Activated T-helper 1 cell treated with anti-CD3 and anti-CD28 coated beads, Interleukin-2, amount 50 U/mL, for 16 hours (primary cell): Measurements from ENCODE around the gene CA12.
"Not testable (repeated sequence)": the region's sequence is repeated elsewhere in the genome, so short reads cannot be mapped to it uniquely, and the experiment has no call there.

Experiments used
- DNase-seq, 2 donors: peaks; one replicate each; pipeline ENCODE4 v3.0.0-alpha.2; 2020; ENCODE audit warnings: low read depth in 1 of 2, low spot score in 1 of 2

The CA12 gene

DNA sequence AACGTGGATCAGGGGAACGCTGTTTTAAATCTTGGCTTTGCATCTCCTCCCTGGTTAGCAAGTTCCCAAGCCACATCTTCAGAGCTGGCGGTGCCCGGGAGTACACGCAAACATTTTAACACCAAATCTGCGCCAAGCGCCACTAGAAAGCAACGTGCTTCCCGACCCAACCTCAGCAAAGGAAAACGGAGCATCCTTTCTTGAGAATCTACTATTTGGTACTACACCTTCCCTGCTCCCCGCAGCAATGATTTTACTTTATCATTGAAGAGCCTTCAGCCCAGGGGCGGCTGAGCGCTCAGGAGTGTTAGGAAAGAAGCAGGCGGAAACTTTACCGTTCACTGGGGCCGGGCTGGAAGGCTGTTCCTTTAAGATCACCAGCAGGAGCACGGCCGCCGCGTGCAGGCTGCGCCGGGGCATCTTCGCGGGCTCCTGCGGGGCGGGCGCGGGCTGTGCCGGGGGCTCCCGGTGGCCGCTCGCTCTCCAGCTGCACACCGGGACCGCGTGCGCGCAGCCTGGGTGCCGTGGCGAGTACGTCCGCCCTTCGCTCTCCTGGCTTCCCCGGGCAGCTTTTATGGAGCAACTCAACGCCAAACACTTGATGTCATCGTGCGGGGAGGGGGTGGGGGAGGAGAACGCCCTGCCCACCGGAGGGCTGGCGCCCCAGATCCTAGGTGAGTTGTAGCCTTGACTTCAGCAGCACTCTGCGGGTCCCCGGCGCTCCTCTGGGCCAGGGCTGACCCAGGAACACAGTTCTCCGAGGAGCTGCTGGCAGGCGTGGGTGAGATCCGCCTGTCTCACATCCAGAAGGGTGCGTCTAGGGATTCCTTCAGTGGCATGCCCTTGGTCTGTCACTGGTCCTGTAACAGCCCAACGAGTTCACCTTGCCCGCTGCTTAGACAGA lies at the start of gene CA12:
TSS of gene CA12 (minus strand) at position 546 of the 904 bp plus-strand sequence. CDS start at position 420, 126 bp downstream.
- no peak for DNase-seq

DNA sequence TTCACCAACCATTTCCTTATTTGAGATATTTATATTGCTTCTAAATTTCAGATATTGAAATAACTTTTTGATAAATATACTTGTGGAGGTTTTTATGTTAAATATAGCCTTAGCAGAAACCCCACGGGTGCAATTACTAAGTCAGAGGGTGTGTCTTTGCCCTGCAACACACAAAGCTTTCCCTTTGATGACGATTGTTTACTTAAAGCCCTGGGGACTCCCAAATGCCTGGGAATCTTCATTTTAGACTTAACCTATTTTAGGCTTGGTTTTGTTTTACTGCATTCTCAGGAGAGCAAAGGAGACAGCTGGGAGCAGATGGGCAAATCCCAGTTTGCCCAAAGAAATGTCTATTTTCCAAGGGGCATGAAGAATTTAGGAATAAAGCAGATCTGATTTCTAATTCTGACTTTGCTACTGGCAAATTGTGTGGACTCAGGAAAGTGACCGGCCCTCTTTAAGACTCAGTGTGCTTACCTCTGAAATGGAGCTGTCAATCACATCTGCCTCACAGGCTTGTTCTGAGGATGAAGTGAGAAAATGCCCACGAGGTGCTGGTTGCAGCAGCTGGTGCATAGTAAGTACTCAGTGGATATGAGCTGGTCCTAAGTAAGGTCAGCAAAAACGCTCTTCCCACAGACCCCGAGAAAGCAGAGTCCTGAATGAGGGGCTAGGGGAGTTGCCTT lies 49.3 kb upstream of the CA12 start:
- no peak for DNase-seq

DNA sequence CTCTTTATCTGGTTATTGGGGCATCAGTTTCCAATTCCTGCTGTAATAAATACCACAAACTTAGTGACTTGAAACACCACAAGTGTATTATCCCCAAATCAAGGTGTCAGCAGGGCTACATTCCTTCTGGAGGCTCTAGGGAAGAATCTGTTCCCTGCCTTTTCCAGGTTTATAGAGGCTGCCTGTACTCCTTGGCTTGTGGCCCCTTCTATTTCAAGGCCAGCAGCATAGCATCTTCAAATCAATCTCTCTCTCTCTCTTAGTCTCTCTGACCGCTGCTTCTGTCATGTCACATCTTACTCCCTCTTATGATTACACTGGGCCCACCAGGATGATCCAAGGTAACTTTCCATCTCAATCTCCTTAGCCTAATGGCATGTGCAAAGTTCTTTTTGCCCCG lies 44.9 kb upstream of the CA12 start:
- no peak for DNase-seq

DNA sequence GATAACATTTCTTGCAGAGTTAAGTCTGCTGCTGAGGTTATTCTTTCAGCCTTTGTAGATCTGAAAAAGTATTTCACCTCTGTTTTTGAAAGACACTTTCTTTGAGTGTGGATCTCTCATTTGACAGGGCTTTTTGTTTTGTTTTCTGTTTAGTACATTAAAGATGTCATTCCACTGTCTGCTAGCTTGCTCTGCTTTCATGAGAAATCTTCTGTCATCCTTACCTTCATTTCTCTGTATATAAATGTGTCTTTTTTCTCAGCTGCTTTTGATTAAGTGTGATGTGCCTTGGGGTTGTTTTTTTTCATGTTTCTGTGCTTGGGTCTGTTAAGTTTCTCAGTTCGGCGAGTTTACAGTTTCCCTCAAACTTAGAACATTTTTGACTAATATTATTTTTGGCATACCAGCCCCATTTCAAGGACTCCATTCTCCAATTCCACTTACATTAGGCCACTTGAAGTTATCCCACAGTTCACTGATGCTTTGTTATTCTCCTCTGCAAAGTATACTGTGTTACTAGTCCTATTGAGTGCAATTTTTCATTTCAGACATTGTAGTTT lies 43.9 kb upstream of the CA12 start:
- no peak for DNase-seq

DNA sequence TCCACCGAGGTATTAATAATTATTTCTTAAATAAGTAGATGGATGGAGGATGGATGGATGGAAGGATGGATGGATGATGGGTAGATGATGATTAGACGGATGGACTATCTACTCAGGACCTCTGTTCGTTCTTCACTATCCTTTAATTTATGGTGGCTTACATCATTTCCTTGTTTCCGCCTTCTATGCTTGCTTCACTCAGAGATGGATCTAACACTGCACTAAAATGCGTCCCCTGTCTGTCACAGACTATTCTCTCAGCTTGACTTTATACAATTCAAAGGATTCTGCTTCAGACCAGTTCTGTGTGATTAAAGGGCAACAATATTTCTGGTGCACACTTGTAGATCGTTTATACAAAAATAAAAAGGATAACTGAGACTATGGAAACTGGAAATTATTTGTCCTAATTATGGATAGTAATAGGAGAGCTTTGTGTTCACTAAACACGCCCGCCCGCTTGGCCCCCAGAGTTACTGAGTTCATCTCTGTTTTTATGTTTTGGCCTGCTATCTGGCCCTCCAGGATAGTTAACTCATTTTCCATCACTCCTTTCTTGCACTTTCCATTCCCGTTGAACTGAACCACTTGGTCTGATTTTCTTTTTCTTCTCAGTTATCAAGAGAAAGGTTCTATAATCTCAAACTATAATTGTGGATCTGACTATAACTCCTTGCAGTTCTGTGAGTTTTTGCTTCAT lies 41.4 kb upstream of the CA12 start:
- DNase-seq, result no peak

DNA sequence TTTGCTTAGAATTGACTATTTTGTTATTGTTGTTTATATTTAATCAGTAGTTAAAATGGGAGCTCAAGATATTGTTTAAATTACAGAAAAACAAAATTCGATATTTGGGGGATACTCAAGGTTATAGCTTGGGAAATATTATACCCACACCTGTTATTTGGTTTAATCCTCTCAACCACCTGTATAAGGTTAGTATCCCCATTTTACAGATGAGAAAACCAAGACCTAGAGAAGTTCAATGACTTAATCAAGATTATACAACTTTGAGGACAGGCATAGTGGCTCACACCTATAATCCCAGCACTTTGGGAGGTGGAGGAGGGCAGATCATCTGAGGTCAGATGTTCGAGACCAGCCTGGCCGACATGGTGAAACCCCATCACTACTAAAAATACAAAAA lies 39.8 kb upstream of the CA12 start:
- DNase-seq, result no peak

DNA sequence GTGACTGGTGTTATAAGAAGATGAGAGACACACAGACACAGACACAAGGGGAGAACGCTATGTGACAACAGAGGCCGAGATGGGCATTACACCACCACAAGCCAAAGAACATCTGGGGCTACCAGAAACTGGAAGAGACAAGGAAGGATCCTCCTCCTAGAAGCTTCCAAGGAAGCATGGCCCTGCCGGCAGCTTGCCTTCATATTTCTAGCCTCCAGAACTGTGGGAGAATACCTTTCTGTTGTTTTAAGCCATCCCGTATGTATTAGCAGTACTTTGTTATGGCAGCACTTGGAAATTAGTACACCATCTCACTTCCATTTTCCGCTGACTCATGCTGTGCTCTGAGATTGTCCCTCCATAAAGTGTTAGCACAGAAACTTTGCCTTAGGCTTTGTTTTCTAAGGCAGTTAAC lies 38.7 kb upstream of the CA12 start:
- no peak for DNase-seq

DNA sequence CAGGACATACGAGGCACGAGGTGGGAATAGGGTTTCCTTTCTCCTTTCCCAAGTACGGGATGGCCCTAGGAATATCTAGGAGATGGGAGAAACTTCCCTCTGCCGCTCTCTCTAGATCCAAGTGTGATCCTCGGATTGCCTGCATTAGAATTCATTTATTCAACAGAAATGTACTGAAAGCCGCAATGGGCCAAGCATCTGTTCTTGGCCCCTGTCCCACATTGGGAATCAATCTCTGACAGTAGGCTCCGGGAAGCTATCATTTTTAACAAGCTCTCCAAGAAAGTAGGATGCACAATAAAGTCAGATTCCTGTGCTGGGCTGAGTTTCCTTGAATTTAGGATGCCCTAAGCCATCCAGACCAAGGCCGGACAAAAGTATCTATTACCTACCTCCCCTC lies 37.2 kb upstream of the CA12 start:
- no peak for DNase-seq

DNA sequence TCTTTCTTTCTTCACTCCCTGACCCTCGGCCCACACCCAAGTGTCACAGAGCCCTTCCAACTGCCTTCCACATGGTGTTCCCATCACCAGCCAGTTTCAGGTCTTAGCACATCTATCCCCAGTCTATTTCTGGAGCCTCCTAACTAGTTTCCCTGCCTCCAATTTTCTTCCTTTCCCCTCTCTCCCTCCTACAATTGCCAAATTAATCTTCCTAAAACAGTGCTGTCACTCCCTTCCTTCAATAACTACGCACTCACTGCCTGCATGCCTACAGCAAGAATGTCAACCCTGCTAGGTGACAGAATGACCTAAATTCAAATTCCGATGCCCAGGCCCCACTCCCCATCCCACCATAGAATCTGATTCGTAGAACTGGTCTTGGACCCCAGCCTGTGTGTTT lies 36.1 kb upstream of the CA12 start:
- DNase-seq, result no peak

DNA sequence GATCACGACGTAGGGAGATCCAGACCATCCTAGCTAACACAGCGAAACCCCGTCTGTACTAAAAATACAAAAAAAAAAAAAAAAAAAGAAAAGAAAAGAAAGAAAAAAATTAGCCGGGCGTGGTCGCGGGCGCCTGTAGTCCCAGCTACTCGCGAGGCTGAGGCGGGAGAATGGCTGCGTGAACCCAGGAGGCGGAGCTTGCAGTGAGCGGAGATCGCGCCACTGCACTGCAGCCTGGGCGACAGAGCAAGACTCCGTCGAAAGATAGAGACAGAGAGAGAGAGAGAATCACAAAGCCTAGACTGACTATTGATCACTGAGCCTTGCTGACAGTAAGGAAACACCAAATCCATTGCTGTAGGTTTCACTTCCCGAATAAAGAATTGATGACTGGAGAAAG lies 35.6 kb upstream of the CA12 start:
- DNase-seq, result not testable (repeated sequence)

DNA sequence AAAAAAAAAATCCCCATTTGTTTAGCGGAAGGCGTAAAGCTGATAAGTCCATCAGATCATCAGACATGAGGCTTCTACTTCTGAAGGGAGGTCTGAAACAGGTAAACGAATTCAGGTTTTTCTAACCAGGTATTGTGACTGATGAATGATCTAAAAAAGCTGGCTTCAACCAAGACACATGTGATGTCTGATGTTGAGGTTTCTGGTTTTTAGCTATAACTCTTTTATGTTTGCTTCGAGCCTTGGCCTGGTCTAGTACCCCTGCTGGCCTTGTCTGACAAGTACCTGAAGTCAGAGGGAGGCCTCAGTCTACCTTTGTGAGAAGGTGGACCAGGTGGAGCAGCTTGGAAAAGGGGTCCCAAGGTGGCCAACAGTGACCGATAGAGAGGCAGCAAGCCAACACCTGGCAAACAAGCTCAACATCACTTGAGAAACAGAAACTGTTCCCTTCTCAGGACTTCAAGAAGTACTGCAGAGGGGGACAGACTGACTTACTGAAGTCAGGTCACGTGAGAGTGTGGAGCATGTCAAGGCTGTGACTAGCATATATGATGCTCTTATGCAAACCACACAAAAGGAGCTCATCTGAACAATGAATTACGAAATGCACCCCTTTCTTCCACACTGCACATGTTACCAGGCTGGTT lies 33.0 kb upstream of the CA12 start:
- DNase-seq, result no peak

DNA sequence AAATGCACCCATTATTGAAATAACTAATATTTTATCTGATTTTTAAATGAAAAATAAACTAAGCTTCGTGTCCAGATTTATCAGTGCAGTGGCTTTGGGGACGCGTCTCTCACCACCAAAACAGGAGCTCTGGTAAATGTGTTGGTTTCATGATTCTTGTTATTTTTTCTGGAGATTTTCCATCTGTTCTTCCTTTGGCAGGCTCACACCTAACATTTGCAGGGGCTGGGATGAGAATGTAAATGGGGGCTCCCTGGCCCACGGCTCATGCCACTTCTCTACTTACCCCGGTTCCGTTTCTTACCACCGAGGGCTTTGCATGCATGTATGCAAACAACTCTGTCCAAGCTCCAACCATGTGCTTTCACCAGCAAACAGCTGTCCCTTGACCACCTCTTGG lies 30.9 kb upstream of the CA12 start:
- DNase-seq, result no peak

DNA sequence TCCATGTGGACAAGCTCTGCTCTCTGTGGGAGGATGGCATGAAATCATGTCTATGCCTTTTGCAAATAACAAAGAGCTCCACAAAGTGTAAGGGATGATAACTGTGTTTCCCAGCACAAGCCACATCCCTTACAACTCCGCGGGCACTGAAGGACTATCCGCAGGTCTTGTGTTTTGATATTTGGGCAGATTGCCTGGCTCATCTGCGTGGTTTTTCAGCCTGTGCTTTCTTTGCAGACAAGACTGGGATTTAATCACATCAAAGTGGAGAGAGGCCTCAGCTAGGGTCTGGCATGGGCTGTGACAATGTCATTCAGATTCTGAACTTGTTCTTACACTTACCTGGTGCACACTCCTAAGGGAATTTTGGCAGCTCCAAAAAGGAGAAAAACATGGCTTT lies 30.2 kb upstream of the CA12 start:
- DNase-seq, result no peak

DNA sequence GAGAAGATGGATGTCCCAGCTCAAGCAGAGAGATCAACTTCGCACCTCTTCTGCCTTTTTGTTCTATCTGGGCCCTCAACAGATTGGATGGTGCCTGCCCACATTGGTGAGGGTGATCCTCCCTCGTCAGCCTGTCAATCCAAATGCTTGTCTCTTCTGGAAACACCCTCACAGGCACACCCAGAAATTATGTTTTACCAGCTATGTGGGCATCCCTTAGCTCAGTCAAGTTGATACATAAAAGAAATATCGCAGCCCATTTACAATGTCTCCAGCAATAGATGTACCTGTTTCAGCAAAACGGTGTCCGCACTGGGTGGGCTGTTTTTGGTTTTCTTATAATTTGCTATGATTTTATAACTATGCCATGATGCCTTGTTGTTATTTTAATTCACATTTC lies 27.5 kb upstream of the CA12 start:
- no peak for DNase-seq

DNA sequence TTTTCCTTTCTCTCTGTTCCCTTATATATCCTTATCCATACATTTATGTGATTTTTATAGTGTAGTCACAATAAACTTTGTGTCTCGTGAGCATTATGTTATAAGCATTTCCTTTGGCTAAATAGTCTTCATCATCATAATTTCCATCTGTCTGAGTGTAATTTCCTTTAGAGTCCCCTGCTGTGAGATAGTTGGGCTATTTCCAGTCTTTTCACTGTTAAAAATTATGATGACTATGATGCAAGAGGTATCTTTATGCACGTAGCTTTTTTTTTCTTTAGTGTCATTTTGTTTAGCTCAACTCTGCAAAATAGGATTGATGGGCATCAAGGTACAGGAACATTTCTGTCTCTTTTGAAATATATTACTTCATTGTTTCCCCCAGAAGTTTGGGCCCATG lies 26.9 kb upstream of the CA12 start:
- DNase-seq, result no peak

DNA sequence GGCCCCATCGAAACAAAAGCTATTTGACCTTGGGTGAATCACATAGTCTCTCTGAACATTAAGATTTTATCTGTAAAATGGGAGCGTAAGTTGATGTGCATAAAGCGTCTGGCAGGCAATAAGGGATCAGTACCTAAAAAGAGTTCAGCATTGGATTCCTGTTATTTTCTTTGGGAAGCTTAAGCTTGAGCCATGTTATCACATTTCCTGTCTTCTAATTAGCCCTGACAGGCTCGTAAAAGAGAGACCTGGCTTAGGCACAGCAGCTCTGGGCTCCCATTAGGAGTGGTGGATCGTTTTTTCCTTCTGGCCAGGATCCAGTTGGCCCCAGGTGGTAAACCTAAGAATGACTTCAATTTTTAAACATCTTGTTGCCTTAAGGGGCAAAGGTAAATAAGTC lies 26.0 kb upstream of the CA12 start:
- no peak for DNase-seq

DNA sequence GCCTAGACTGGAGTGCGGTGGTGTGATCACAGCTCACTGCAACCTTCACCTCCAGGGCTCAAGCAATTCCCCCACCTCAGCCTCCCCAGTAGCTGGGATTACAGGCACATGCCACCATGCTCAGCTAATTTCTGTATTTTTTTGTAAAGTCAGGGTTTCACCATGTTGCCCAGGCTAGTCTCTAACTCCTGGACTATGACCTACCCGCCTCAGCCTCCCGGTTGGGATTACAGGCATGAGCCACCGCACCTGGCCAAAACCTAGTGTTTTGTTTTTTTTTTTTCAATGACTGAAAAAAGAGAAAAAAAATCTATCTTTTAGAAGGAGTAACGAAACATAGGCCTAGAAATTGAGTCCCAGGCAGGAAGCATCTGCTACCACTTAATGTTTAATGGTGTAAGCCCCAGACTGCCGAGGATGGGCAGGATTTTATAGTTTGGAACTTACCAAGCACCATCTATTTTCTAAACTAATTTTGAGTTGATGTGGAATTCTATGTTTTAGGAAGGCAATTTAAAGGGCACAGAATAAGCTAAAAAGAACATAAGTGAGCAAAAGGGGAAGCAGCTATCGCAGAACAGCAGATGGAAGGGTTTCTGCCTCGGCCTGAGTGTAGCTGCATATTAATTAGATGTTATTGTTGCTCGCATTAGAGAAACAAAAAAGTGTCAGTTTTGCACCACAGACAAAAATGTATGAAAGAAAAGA lies 24.2 kb upstream of the CA12 start:
- DNase-seq, result no peak

DNA sequence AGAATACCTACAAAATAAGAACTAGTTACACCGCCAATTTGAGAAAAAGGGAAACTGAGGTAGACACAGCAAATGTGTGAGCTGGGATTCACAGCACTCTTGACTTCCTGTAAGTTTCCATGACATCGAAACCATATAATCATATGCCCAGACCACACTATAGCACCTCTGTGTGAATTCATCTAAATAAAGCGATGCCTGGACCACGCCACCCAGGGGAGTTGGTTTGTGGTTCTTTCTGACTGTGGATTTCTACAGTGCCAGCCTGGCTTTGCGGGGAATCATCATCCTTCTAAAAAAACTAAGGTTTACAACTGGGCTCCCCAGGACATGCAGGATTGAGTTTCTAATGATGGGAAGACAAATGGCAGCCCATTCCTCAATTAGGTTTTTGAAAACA lies 23.5 kb upstream of the CA12 start:
- no peak for DNase-seq

DNA sequence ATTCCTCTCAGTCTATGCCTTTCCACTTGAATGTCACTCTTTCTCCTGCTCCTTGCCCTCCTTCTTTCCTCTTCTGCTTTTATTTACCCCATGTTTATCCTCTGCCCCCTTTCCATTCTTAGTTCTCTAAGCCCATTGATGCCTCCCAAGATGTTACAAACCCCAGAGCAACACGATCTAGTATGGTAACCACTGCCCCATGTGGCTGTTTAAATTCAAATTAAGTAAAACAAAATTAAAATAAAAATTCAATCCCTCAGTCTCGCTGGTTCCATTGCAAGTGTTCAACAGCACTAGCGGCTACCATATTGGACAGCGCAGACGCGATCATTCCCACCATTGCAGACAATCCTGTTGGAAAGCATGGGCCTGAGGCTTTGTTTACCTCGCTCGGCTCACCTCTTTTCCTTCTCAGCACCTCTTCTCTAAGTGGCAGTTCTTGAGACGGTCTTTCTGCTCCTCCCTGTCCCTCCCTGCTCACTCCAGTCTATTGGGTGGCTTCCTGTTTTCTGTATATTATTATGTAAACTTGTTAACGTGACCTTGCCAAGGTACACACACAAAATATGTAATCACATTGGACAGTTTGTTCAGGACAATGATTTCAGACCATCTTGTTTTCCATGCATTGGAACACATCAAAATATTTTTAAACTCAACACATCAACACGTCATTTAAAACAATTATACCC lies 21.8 kb upstream of the CA12 start:
- no peak for DNase-seq
